Glutamatergic neuron (in vitro differentiated cells): ENCODE results near the gene COL19A1. TPM values are rescaled to one million over a fixed set of nuclear protein-coding genes. Genes with fewer than 3 reads are reported as not detected.
A peak's percentile ranks its signal among the peaks of the same experiment; 100 is the strongest.

ENCODE experiments used
- DNase-seq: peaks from one replicate; pipeline ENCODE4 v3.0.0; 2022
- H3K27ac Mint-ChIP-seq: one replicate; pipeline ENCODE4 v1.8.0; 2020; ENCODE audit warnings: mild to moderate bottlenecking, mixed read lengths, inconsistent platforms; ENCODE audit not compliant: unreplicated experiment
- H3K27me3 Mint-ChIP-seq: one replicate; pipeline ENCODE4 v1.8.0; 2020; ENCODE audit warnings: mild to moderate bottlenecking, moderate library complexity, mixed read lengths, inconsistent platforms; ENCODE audit not compliant: unreplicated experiment
- H3K36me3 Mint-ChIP-seq: one replicate; pipeline ENCODE4 v1.8.0; 2020; ENCODE audit warnings: mild to moderate bottlenecking, mixed read lengths, inconsistent platforms; ENCODE audit not compliant: unreplicated experiment
- H3K4me1 Mint-ChIP-seq: one replicate; pipeline ENCODE4 v1.8.0; 2020; ENCODE audit warnings: mild to moderate bottlenecking, low read depth, mixed read lengths, inconsistent platforms; ENCODE audit not compliant: unreplicated experiment
- H3K4me3 Mint-ChIP-seq: one replicate; pipeline ENCODE4 v1.8.0; 2020; ENCODE audit warnings: mild to moderate bottlenecking, mixed read lengths, inconsistent platforms; ENCODE audit not compliant: unreplicated experiment
- H3K9me3 Mint-ChIP-seq: one replicate; pipeline ENCODE4 v1.8.0; 2020; ENCODE audit warnings: mild to moderate bottlenecking, moderate library complexity, mixed read lengths, inconsistent platforms; ENCODE audit not compliant: unreplicated experiment
- total RNA-seq: library from RNA; stranded (reverse); fragmentation: NEBNext Ultra II Directional; extraction: Animal tissue kit (Norgen Biotek cat#: 25700); gene quantifications from one replicate; pipeline ENCODE4 v1.2.1, GENCODE V29; 2021; ENCODE audit not compliant: unreplicated experiment
- TF ChIP-seq, protein P1 (sequence below): fragments of 200-600 bp; sonication (generic); IDR thresholded peaks from one replicate; pipeline ENCODE4 v1.5.0; 2021; ENCODE audit not compliant: partially characterized antibody, unreplicated experiment

Gene COL19A1
- total RNA-seq, 1 donor from 2014 or later, result 0.78 TPM

DNA sequence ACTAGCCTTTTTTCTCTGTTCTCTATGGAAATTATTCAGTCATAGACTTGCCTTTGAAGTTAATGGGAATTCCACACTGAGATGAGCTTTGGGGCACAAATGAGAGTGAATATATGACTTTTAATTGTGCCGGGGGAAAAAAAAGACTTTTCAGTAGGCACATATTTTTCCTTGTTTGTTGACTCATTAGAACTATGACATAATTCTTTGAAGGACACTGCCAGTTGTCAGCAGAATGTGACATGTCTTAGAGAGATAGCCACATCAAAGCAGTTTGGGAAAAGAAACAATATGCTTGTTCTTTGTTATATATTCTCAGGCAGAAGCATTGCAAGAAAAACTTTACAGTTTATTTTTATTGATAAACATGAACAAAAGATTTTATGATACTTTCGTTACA, 298.2 kb downstream of the COL19A1 start:
- Mint-ChIP-seq H3K27me3 (no peaks in the 10 kb centered on the region), H3K4me1 (peaks cover 5% of the 10 kb centered on the region), H3K36me3 (no peaks in the 10 kb centered on the region), H3K27ac (no peak overlapping the region), H3K9me3 (no peaks in the 10 kb centered on the region), H3K4me3 (no peak overlapping the region)
- TF ChIP-seq, protein P1, sequence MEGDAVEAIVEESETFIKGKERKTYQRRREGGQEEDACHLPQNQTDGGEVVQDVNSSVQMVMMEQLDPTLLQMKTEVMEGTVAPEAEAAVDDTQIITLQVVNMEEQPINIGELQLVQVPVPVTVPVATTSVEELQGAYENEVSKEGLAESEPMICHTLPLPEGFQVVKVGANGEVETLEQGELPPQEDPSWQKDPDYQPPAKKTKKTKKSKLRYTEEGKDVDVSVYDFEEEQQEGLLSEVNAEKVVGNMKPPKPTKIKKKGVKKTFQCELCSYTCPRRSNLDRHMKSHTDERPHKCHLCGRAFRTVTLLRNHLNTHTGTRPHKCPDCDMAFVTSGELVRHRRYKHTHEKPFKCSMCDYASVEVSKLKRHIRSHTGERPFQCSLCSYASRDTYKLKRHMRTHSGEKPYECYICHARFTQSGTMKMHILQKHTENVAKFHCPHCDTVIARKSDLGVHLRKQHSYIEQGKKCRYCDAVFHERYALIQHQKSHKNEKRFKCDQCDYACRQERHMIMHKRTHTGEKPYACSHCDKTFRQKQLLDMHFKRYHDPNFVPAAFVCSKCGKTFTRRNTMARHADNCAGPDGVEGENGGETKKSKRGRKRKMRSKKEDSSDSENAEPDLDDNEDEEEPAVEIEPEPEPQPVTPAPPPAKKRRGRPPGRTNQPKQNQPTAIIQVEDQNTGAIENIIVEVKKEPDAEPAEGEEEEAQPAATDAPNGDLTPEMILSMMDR, result no peak
- no peak for DNase-seq

DNA sequence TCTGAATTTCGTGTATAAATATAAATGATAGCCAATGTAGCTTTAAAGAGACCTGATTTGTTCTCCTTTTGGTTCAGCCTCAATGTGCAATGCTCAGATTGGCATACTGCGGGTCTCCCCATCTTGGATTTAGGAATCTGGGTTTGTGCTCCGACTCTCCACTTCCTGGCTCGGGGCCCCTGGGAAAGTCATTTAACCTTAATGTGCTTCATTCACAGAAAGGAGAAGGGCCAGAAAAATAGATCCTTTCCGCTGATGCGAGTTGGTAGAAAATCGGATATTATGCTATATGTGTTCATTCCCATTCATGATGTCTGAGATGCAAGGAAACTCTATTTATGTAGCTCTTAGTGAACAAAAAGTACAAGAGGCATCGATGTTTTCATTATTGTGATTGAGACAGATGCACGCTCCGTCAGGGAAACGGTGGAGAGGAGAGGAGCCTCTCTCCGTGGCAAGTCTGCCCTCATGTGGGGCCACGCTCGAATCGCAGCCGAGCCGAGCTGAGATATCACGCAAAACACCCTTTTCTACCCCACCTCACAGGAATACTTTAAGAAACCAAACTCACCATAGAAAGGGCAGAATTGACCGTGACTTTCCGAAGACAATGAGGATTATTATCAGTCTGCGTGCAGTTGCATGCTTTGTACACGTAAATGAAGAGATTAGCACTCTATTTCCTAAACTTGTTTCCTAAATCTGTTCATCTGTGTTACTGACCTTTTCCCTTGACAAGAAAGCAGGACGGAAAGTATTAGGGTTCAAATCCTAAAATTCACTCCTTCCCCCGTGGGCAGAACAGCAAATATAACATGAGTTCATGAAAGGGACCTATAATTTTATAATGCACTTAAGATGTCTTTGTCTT, 300.0 kb downstream of the COL19A1 start:
- Mint-ChIP-seq H3K9me3 (no peaks in the 10 kb centered on the region), H3K36me3 (no peaks in the 10 kb centered on the region), H3K27me3 (no peaks in the 10 kb centered on the region), H3K4me3 (peak overlapping the region; percentile 51), H3K4me1 (peaks cover 5% of the 10 kb centered on the region), H3K27ac (no peak overlapping the region)
- DNase-seq, result peak; percentile 82
- TF ChIP-seq, protein P1, result peak; percentile 36

DNA sequence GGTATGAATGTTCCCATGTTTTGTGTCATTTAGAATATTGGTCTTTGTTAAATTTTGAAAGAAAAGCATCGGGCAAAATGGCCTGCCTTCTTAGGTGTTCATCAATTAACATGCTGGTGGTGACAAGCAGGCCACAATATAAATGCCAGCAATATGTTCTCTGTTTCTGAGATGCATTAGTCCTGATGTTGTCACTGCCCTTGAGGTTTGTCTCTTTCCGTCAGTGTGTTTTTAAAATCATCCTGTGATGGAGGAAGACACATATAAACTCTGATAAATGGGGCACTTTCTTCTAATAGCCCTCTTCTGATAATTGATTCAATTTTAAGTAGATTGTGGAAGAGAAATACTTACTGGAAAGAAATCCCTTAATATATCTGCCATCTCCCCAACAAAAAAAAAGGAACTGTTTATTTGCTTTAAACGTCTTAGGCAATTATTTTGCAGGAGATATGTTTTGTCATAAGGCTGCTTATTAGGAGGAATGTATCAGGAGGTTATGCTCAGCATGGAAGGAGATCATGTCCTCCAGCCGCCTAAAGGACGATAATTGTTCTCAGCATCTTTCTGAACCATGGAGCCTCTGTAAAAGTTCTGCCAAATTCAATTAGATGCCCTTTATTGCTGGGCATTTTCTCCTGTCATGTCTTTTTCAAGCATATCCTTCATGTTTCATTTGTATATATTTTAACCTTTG, 302.5 kb downstream of the COL19A1 start:
- Mint-ChIP-seq H3K4me1 (peaks cover 3% of the 10 kb centered on the region), H3K4me3 (no peak overlapping the region), H3K27me3 (no peaks in the 10 kb centered on the region), H3K36me3 (no peaks in the 10 kb centered on the region), H3K27ac (no peak overlapping the region), H3K9me3 (no peaks in the 10 kb centered on the region)
- no peak for DNase-seq
- TF ChIP-seq, protein P1, result no peak

DNA sequence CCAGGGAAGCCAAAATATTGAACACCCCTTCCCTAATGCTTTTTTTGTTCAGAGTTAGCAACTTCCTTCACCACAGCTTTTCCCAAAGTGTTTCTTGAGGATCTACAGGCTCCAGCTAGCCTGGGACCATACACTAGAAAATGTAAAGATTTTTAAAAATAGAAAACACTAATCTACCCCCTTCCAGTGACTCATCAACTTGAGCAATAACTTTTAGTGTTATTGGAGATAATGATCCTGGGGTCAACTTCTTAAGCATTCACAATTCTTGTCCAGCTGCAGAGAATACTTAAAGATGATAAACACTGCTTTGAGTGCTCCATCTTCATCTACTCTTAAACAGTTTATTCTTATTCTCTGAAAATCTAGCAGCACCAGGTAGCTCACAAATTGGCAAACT, 304.9 kb downstream of the COL19A1 start:
- DNase-seq, result no peak
- TF ChIP-seq, protein P1, result no peak
- no peaks in the 10 kb centered on the region for H3K9me3 Mint-ChIP-seq
- H3K27ac Mint-ChIP-seq, result no peak overlapping the region
- peaks cover under 1% of the 10 kb centered on the region for H3K4me1 Mint-ChIP-seq
- no peaks in the 10 kb centered on the region for H3K27me3 Mint-ChIP-seq
- no peaks in the 10 kb centered on the region for H3K36me3 Mint-ChIP-seq
- no peak overlapping the region for H3K4me3 Mint-ChIP-seq

DNA sequence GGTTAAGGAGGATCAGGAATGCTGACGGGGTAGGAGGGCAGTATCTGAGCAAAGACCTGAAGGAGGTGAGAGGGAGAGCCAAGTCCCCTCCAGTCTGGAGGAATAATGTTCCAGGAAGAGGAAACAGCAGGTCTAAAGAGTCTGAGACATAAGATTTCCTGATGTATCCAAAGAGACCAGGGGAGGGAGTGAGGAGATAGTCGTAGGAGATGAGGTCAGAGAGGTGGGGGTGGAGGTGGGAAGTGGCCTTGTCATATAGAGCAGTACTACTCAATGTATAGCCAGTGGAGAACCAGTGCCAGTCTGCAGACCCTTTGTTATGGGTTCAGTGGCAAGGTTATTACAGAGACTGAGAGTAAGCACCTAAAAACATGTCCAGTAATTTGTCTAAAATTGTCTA, 305.9 kb downstream of the COL19A1 start:
- H3K4me1 Mint-ChIP-seq, result no peaks in the 10 kb centered on the region
- H3K9me3 Mint-ChIP-seq, result no peaks in the 10 kb centered on the region
- H3K4me3 Mint-ChIP-seq, result no peak overlapping the region

More for the DNA sequence above, 305.9 kb downstream of the COL19A1 start:
- TF ChIP-seq, protein P1, result no peak
- Mint-ChIP-seq H3K27ac (no peak overlapping the region), H3K36me3 (no peaks in the 10 kb centered on the region), H3K27me3 (no peaks in the 10 kb centered on the region)
- no peak for DNase-seq
